Smooth muscle cell (in vitro differentiated cells): ENCODE results near the gene PTPRH. TPM values are rescaled to one million over a fixed set of nuclear protein-coding genes. Genes with fewer than 3 reads are reported as not detected.

Experiments used
- DNase-seq: peaks from one replicate; lab custom pipeline; 2025; ENCODE audit not compliant: unreplicated experiment; lab: John Stamatoyannopoulos, UW
- H2AFZ ChIP-seq: fragments of 200-600 bp; sonication (generic); 2 replicates; pipeline ENCODE4 v1.6.0; 2016; ENCODE audit warnings: antibody characterized with exemption, low read depth, mild to moderate bottlenecking
- H3F3A ChIP-seq: fragments of 200-600 bp; sonication (generic); 2 replicates; pipeline ENCODE4 v1.6.0; 2017; ENCODE audit warnings: antibody characterized with exemption, low read depth
- H3K27ac ChIP-seq: fragments of 200-600 bp; sonication (generic); 2 replicates; pipeline ENCODE4 v1.5.1; 2016; ENCODE audit warnings: low read depth, mild to moderate bottlenecking
- H3K27me3 ChIP-seq: fragments of 200-600 bp; sonication (generic); 2 replicates; pipeline ENCODE4 v1.6.1; 2016; ENCODE audit warnings: low read depth, mild to moderate bottlenecking
- H3K36me3 ChIP-seq: fragments of 200-600 bp; sonication (generic); 2 replicates; pipeline ENCODE4 v1.5.1; 2016; ENCODE audit warnings: low read depth
- H3K4me1 ChIP-seq: fragments of 200-600 bp; sonication (generic); 2 replicates; pipeline ENCODE4 v1.5.1; 2016; ENCODE audit warnings: low read depth
- H3K4me2 ChIP-seq: fragments of 200-600 bp; sonication (generic); 2 replicates; pipeline ENCODE4 v1.6.0; 2016; ENCODE audit warnings: mild to moderate bottlenecking
- H3K4me3 ChIP-seq: fragments of 200-600 bp; sonication (generic); 2 replicates; pipeline ENCODE4 v1.5.1; 2016; ENCODE audit warnings: mild to moderate bottlenecking
- H3K79me2 ChIP-seq: fragments of 200-600 bp; sonication (generic); 2 replicates; pipeline ENCODE4 v1.6.0; 2016; ENCODE audit warnings: low read depth, mild to moderate bottlenecking
- H3K9ac ChIP-seq: fragments of 200-600 bp; sonication (generic); 2 replicates; pipeline ENCODE4 v1.6.0; 2016; ENCODE audit warnings: low read depth
- H3K9me3 ChIP-seq: fragments of 200-600 bp; sonication (generic); replicated peaks from 2 replicates; pipeline ENCODE4 v1.5.1; 2016; ENCODE audit warnings: low read depth
- H4K20me1 ChIP-seq: fragments of 200-600 bp; sonication (generic); 2 replicates; pipeline ENCODE4 v1.6.0; 2016; ENCODE audit warnings: low read depth
- CTCF ChIP-seq: fragments of 200-600 bp; sonication (generic); IDR thresholded peaks from 2 replicates; pipeline ENCODE4 v1.5.1; 2017; ENCODE audit warnings: borderline replicate concordance, mild to moderate bottlenecking, antibody characterized with exemption; ENCODE audit not compliant: insufficient read depth, poor library complexity, severe bottlenecking
- WGBS: methylation state at CpG from one replicate; pipeline ENCODE4 v1.1.7; 2016; ENCODE audit warnings: low lambda C conversion rate; 5-methylcytosine and 5-hydroxymethylcytosine counted together
- microRNA-seq: library from miRNA; unstranded; fragments of <30 nt; microRNA quantifications from one replicate; pipeline ENCODE4, GENCODE V29; 2016; ENCODE audit warnings: borderline number of aligned reads
- polyA plus RNA-seq: library from polyadenylated mRNA; unstranded; fragments of >200 nt; fragmentation: Nextera tagmentation; extraction: Ambion mirVana; gene quantifications from 2 replicates; pipeline ENCODE4 v1.2.1, GENCODE V29; 2016
- small RNA-seq: library from RNA; depleted of rRNA; stranded (forward); fragments of <200 nt; gene quantifications from one replicate; pipeline ENCODE3, GENCODE V24; 2014
- total RNA-seq: library from RNA; depleted of rRNA; stranded (reverse); fragments of >200 nt; gene quantifications from 2 replicates; pipeline ENCODE4 v1.2.3, GENCODE V29; 2014

Gene PTPRH
- total and polyA plus RNA-seq, 2 experiments from 2014 or later, result 0.18 TPM; not detected in 1

- no peak for DNase-seq
- Histone ChIP-seq H3F3A (no peaks in the 10 kb centered on the region), H3K4me1 (no peaks in the 10 kb centered on the region), H4K20me1 (no peaks in the 10 kb centered on the region), H3K27ac (no peak overlapping the region), H3K4me3 (no peak overlapping the region), H3K9ac (no peak overlapping the region), H3K36me3 (no peaks in the 10 kb centered on the region), H3K27me3 (no peaks in the 10 kb centered on the region), H3K9me3 (no peaks in the 10 kb centered on the region), H3K79me2 (no peaks in the 10 kb centered on the region), H3K4me2 (no peak overlapping the region), H2AFZ (no peak overlapping the region)
- no peak for TF ChIP-seq CTCF
- 86% methylated on average over 25 of the region's 25 CpGs for WGBS
Observed at GRCh38 chr19:55133639-55134444, 75.5 kb downstream of the PTPRH start.

GRCh38 chr19:55132453-55133129 lies 76.7 kb downstream of the PTPRH start:
- H4K20me1 ChIP-seq, result no peaks in the 10 kb centered on the region
- no peak overlapping the region for H2AFZ ChIP-seq
- H3K9ac ChIP-seq, result no peak overlapping the region
- WGBS, result 80% methylated on average over 14 of the region's 14 CpGs
- H3K4me1 ChIP-seq, result no peaks in the 10 kb centered on the region
- H3K27ac ChIP-seq, result no peak overlapping the region
- H3K9me3 ChIP-seq, result no peaks in the 10 kb centered on the region
- no peak for TF ChIP-seq CTCF
- no peaks in the 10 kb centered on the region for H3K36me3 ChIP-seq
- H3K27me3 ChIP-seq, result no peaks in the 10 kb centered on the region
- no peak overlapping the region for H3K4me3 ChIP-seq
- DNase-seq, result no peak
- H3K4me2 ChIP-seq, result no peak overlapping the region
- no peaks in the 10 kb centered on the region for H3K79me2 ChIP-seq
- no peaks in the 10 kb centered on the region for H3F3A ChIP-seq

GRCh38 chr19:55131421-55131820 lies 77.9 kb downstream of the PTPRH start:
- H3K4me3 ChIP-seq, result no peak overlapping the region
- no peak for TF ChIP-seq CTCF
- H2AFZ ChIP-seq, result no peak overlapping the region
- H3K27ac ChIP-seq, result no peak overlapping the region
- no peaks in the 10 kb centered on the region for H3K79me2 ChIP-seq
- no peaks in the 10 kb centered on the region for H3K4me1 ChIP-seq
- no peaks in the 10 kb centered on the region for H4K20me1 ChIP-seq
- no peak for DNase-seq
- H3K9ac ChIP-seq, result no peak overlapping the region
- no peaks in the 10 kb centered on the region for H3K9me3 ChIP-seq
- H3F3A ChIP-seq, result no peaks in the 10 kb centered on the region
- no peaks in the 10 kb centered on the region for H3K27me3 ChIP-seq
- no peaks in the 10 kb centered on the region for H3K36me3 ChIP-seq
- no peak overlapping the region for H3K4me2 ChIP-seq
- 87% methylated on average over 16 of the region's 16 CpGs for WGBS

Small RNAs within 50 kb of the gene (microRNA-seq; reads per million reads assigned to microRNA genes)
- gene MIR6802, result 2.9 reads per million
- gene MIR6803, result 8.2 reads per million, percentile 8 among the genes with 10 or more reads in this experiment
- gene MIR6804, result 8.8 reads per million, percentile 11 among the genes with 10 or more reads in this experiment

Small RNAs within 50 kb of the gene (small RNA-seq; reads per million reads assigned to genes)
- not detected for gene MIR6802
- not detected for gene MIR6803
- not detected for gene MIR6804
- not detected for gene RF01210

Other genes with a start within 250 kb of the PTPRH start
- gene NLRP2, start 243.1 kb downstream of the PTPRH start, total RNA-seq, result 37.9 and 52.2 TPM in 2 replicates
- 13.7 and 42.5 TPM in 2 replicates for gene NLRP2, start 243.1 kb downstream of the PTPRH start, polyA plus RNA-seq
- gene GP6, start 171.2 kb downstream of the PTPRH start, total RNA-seq, result 0.09 TPM in 1 of 2 replicates, not detected in the other
- 1.8 TPM in 1 of 2 replicates, not detected in the other for gene GP6, start 171.2 kb downstream of the PTPRH start, polyA plus RNA-seq
- 7.8 and 13.5 TPM in 2 replicates for gene RDH13, start 146.4 kb downstream of the PTPRH start, total RNA-seq
- gene RDH13, start 146.4 kb downstream of the PTPRH start, polyA plus RNA-seq, result 9.1 and 21.4 TPM in 2 replicates
- gene EPS8L1, start 133.6 kb downstream of the PTPRH start, total RNA-seq, result 21.4 and 32.9 TPM in 2 replicates
- 16.8 and 32.6 TPM in 2 replicates for gene EPS8L1, start 133.6 kb downstream of the PTPRH start, polyA plus RNA-seq
- gene PPP1R12C, start 91.9 kb downstream of the PTPRH start, total RNA-seq, result 16.8 and 30.5 TPM in 2 replicates
- 26.1 and 32.1 TPM in 2 replicates for gene PPP1R12C, start 91.9 kb downstream of the PTPRH start, polyA plus RNA-seq
- gene TNNT1, start 60.3 kb downstream of the PTPRH start, total RNA-seq, result 24.9 and 27.1 TPM in 2 replicates
- gene TNNT1, start 60.3 kb downstream of the PTPRH start, polyA plus RNA-seq, result 24.5 and 54.0 TPM in 2 replicates
- not detected in 2 replicates for gene TNNI3, start 51.8 kb downstream of the PTPRH start, total RNA-seq
- gene TNNI3, start 51.8 kb downstream of the PTPRH start, polyA plus RNA-seq, result 1.8 and 3.0 TPM in 2 replicates
- 0.76 and 1.3 TPM in 2 replicates for gene DNAAF3, start 42.9 kb downstream of the PTPRH start, total RNA-seq
- 0.97 and 1.4 TPM in 2 replicates for gene DNAAF3, start 42.9 kb downstream of the PTPRH start, polyA plus RNA-seq
- not detected in 2 replicates for gene SYT5, start 29.2 kb downstream of the PTPRH start, total RNA-seq
- 0.17 TPM in 1 of 2 replicates, not detected in the other for gene SYT5, start 29.2 kb downstream of the PTPRH start, polyA plus RNA-seq
- 1.7 and 2.1 TPM in 2 replicates for gene TMEM86B, start 19.3 kb upstream of the PTPRH start, total RNA-seq
- 2.6 and 3.3 TPM in 2 replicates for gene TMEM86B, start 19.3 kb upstream of the PTPRH start, polyA plus RNA-seq
- gene PPP6R1, start 49.5 kb upstream of the PTPRH start, total RNA-seq, result 26.7 and 31.1 TPM in 2 replicates
- gene PPP6R1, start 49.5 kb upstream of the PTPRH start, polyA plus RNA-seq, result 58.0 and 59.9 TPM in 2 replicates
- 21.5 and 22.1 TPM in 2 replicates for gene HSPBP1, start 70.6 kb upstream of the PTPRH start, total RNA-seq
- 66.5 and 80.0 TPM in 2 replicates for gene HSPBP1, start 70.6 kb upstream of the PTPRH start, polyA plus RNA-seq
- 5.0 and 10.4 TPM in 2 replicates for gene BRSK1, start 74.5 kb upstream of the PTPRH start, total RNA-seq
- 3.0 and 3.3 TPM in 2 replicates for gene BRSK1, start 74.5 kb upstream of the PTPRH start, polyA plus RNA-seq
- not detected in 2 replicates for gene TMEM150B, start 115.8 kb upstream of the PTPRH start, total RNA-seq
- 0.22 TPM in 1 of 2 replicates, not detected in the other for gene TMEM150B, start 115.8 kb upstream of the PTPRH start, polyA plus RNA-seq
- gene KMT5C, start 130.4 kb upstream of the PTPRH start, total RNA-seq, result 12.2 and 26.1 TPM in 2 replicates
- gene KMT5C, start 130.4 kb upstream of the PTPRH start, polyA plus RNA-seq, result 23.2 and 27.2 TPM in 2 replicates
- 0.18 and 0.31 TPM in 2 replicates for gene COX6B2, start 145.2 kb upstream of the PTPRH start, total RNA-seq
- gene COX6B2, start 145.2 kb upstream of the PTPRH start, polyA plus RNA-seq, result 1.7 and 1.9 TPM in 2 replicates
- 0.58 TPM in 1 of 2 replicates, not detected in the other for gene GARIN5B, start 153.8 kb upstream of the PTPRH start, total RNA-seq
- gene GARIN5B, start 153.8 kb upstream of the PTPRH start, polyA plus RNA-seq, result 0.07 and 0.35 TPM in 2 replicates
- 36.5 and 40.1 TPM in 2 replicates for gene IL11, start 161.0 kb upstream of the PTPRH start, total RNA-seq
- 66.4 and 68.1 TPM in 2 replicates for gene IL11, start 161.0 kb upstream of the PTPRH start, polyA plus RNA-seq
- gene TMEM190, start 167.3 kb upstream of the PTPRH start, total RNA-seq, result not detected in 2 replicates
- gene TMEM190, start 167.3 kb upstream of the PTPRH start, polyA plus RNA-seq, result 8.2 and 11.1 TPM in 2 replicates
- 0.58 and 2.6 TPM in 2 replicates for gene TMEM238, start 174.8 kb upstream of the PTPRH start, total RNA-seq
- gene TMEM238, start 174.8 kb upstream of the PTPRH start, polyA plus RNA-seq, result 3.3 and 9.3 TPM in 2 replicates
- gene RPL28, start 176.4 kb upstream of the PTPRH start, total RNA-seq, result 824 and 1,108 TPM in 2 replicates
- 515 and 595 TPM in 2 replicates for gene RPL28, start 176.4 kb upstream of the PTPRH start, polyA plus RNA-seq
- gene UBE2S, start 198.3 kb upstream of the PTPRH start, total RNA-seq, result 34.8 and 39.9 TPM in 2 replicates
- 162 and 171 TPM in 2 replicates for gene UBE2S, start 198.3 kb upstream of the PTPRH start, polyA plus RNA-seq
- gene SHISA7, start 233.8 kb upstream of the PTPRH start, total RNA-seq, result not detected in 2 replicates
- gene SHISA7, start 233.8 kb upstream of the PTPRH start, polyA plus RNA-seq, result not detected in 2 replicates